Activated gamma-delta T cell treated with anti-CD3 and anti-CD28 coated beads, Interleukin-2, amount 50 U/mL, for 16 hours (primary cell): ENCODE results near the gene CD74.

Experiments
- DNase-seq: peaks from one replicate; pipeline ENCODE4 v3.0.0-alpha.2; 2020; ENCODE audit warnings: low read depth

Gene CD74

DNA sequence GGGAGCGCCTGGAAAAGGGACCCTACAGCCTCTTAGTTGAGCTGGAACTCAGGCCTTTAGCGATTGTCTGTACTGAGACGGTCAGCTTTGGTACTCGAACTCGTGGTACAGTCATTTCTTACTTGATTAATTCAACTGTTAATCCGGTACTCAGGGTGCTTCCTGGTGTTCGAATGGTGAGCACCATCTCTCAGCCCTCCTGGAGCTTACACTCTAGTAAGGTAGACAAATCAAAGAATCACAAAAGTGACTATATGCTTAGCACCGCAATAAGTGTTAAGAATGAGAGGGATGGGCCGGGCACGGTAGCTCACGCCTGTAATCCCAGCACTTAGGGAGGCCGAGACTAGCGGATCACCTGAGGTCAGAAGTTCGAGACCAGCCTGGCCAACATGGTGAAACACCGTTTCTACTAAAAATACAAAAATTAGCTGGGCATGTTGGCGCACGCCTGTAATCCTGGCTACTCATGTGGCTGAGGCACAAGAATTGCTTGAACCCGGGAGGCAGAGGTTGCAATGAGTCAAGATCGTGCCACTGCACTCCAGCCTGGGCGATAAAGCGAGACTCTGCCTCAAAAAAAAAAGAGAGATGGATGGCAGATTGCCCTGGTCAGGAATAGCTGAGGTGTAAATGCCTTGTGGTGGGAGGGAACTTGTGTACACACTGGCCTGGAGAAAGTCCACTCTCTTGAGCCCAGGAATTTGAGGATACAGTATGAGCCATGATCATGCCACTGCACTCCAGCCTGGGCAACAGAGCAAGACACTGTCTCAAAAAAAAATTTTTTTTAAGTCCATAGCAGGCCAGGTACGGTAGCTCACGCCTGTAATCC lies 54.2 kb downstream of the CD74 start:
- no peak for DNase-seq

DNA sequence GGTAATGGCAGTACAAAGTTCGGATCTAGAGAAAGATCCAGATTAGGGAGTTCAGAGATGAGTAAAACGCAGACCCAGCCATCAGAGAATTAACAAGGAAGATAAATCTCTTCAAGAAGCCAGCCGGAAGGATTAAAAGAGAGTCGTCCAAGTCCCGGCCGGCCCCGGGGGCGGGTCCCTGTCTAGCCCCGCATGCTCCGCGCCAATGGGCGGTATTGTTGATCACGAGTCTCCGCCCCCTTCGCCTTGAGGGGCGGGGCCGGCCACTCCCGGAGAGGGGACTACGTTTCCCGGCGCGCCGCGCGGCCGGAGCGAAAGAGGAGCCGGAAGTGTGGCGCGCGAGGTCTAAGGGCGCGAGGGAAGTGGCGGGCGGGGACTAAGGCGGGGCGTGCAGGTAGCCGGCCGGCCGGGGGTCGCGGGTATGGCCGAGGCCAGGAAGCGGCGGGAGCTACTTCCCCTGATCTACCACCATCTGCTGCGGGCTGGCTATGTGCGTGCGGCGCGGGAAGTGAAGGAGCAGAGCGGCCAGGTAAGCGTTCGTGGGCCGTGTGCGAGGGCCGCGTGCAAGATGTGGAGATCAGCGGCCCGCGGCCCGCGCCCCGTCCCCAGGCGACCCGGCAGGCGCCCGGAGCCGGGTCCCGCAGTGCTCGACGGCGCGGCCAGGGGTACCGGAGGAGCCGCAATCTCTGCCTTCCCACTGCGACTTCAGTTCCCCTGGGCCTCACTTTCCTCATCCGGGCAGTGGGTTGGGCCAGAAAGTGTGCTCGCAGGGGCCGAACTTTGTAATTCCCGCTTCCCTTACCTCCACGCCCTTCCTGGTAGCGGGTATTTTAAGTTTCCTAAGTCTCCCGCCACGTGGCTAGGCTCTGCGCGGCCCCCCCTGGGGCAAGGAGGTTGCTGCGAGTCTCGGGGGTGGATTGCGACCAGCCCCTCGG lies 55.1 kb downstream of the CD74 start, which contains the start of gene TCOF1:
TCOF1 (plus strand) TSS at position 372 of the 935 bp plus-strand sequence; CDS start at position 422, 50 bp downstream.
- DNase-seq = peak; percentile 94

DNA sequence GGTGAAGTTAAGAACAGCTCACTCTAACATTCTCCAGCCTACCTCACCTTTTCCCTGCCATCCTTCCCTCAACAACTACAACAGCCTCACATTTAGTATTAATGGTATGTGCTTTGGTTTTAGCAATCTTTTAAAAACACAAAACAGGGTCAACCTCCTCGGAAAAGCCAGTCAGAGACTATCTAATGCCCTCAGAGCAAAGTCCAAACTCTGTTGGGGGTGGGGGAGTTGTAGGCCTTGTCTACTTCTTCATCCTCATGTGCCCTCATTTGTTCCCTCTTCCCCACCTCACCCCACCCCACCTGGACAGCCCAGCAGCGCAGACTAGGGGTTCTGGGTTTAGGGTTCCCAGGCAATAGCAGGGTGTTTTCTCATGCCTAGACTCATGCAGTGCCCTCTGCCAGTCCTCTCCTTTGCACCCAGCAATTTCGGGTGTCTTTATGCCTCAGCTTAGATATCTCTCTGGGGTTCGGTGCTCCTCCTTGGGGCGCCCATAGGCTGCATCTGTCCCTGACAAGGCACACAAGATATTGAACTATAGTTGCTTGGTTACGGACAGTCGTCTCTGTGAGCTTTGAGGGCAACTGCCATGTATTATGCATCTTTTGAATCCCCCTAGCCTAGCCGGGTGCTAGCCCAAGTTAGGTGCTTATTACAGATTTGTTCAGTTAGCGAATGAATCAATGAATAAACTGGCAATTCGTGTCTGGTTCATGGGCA lies 56.0 kb downstream of the CD74 start:
- DNase-seq = no peak

DNA sequence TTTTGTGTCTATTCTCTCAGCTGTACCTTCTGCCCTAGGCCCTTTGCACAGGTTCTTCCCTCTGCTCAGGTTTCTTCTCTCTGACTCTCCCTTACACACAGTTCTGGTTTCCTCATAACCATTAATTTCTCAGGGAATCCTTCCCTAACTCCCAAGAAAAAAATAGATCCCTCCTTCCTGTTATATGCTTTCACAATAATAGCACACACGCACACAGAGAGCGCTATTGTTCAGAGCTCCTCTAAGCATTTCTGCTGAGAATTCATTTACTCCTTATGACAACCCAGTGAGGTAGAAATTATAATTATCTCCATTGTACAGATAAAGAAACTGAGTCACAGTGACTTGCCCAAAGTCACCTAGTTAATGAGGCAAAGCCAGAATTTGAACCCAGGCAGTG lies 56.9 kb downstream of the CD74 start:
- no peak for DNase-seq

DNA sequence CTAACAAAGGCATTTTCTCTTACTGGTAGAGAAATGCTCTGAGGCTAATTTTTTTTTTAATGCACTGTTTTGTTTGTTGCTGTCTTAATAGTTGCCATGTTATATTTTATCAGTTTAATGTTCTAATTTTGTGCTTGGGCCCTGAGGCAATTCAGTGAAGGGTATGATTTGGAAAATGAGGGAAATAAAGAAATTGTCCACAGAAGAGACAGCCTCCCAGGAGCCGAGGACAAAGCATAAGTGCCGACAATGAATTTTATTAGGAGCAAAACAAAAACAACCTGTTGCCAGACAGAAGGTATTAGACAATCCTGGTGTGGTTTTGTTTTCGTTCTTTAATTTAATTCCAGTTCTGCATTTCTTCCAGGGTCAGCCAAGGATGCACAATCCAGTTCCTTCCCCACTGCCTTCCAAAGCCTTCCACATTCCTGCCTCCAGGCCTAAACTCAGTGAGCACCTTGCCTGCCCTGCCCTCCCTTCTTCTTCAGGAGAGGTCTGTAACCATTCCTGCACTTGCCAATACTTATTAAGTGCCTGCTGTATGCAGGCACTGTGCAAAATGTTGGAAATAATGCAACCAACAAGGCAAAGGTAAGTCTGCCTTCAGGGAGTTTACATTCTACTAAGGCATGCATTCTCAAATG lies 59.6 kb downstream of the CD74 start:
- DNase-seq = no peak

DNA sequence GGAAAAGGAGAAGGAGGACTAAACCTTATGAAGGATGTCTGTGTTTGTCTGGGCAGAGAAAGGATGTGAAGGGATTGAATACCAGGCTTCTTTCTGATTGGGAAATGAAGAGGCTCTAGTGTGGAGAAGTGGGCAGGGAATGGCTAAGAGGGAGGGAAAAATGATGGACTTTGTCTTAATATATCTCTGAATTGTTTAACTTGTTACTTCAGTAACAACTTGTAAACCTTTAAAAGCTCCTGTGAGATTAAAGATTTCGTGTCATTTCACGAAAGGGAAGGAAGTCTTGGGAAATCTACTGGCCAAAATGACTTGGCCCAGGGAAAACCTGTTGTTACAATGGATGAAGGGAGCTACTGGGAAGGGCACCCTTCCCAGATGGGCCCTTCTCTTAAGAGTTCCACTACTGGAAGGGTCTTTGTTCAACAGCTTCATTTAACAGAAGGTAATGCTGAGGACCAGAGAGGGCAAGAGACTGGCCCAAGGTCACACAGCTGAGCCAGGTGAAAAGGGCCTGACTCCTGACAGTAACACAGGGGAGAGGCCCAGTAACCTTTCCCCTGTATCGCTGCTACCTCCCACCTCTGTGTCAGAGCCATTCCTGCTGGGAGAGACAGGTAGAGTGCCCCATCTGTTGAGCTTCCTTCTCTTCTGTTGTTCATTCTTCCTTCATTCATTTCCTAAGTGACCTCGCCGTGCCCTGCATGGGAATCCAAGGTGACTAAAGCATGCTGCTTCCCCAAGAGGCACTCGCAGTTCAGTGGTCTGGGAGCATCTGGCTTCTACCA lies 60.3 kb downstream of the CD74 start:
- DNase-seq = no peak
